HG02571 (cell line): Measurements from ENCODE around the gene TDRD9.

Experiments used
- ATAC-seq: cut with Tn5 transposase; IDR thresholded peaks from one replicate; pipeline ENCODE4 v1.9.1; 2021; ENCODE audit warnings: mild to moderate bottlenecking, moderate library complexity; ENCODE audit not compliant: unreplicated experiment

The TDRD9 gene

DNA sequence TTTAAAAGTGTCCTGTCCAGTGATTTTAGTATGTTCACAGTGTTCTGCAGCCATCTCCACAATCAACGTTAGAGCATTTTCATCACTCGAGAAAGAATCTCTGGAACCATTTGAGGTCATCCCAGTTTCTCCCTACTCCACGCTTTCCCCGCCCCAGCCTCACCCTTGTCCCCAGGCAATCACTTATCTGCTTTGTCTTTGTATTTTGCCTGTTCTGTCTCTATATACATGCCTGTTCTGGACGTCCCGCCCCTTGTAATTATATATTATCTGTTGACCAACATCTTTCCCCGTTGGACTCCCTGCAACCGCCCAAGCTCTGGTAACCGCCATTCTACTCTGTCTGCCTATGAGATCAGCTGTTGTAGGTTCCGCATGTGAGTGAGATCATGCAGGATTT lies 135.7 kb downstream of the TDRD9 start:
- ATAC-seq, result no peak

GRCh38 chr14:104066279-104066678 lies 138.0 kb downstream of the TDRD9 start:
- no peak for ATAC-seq

DNA sequence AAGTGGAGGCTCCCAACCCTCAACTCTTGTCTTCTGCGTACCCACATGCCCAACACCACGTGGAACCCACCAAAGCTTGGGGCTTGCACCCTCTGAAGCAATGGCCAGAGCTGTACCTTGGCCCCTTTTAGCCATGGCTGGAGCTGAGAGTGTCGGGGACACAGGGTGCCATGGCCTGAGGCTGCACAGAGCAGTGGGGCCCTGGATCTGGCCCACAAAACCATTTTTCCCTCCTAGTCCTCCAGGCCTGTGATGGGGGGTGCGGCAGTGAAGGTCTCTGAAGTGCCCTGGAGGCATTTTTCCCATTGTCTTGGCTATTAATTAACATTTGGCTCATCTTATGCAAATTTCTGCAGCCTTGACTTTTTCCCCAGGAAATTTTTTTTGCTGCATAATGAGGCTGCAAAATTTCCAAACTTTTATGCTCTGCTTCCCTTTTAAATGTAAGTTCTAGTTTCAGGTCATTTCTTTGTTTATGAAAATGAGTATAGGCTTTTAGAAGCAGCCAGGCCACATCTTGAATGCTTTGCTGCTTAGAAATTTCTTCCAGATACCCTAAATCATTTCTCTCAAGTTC lies 138.6 kb downstream of the TDRD9 start:
- ATAC-seq, result no peak

- no peak for ATAC-seq
These were observed 141.3 kb downstream of the TDRD9 start for GRCh38 chr14:104069541-104069940.

GRCh38 chr14:104072586-104072985 lies 144.3 kb downstream of the TDRD9 start:
- ATAC-seq, result no peak

DNA sequence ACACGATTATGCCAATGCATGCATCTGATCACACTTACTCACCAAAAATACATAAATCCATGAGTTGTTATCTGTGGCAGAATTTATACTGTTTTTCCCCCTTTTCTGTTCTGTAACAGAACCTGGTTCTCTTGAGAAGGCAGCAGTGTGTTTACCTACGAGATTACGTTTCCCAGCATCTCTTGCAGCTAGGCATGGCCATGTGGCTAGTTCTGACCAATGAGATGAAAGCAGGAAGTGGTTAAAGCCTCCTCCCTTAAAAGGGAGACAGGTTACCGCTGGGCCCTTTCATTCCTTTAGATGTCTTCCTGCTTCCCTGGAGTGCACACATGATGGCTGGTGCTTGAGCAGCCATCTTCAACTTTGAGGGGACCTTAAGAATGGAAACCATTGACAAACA lies 145.5 kb downstream of the TDRD9 start:
- no peak for ATAC-seq

DNA sequence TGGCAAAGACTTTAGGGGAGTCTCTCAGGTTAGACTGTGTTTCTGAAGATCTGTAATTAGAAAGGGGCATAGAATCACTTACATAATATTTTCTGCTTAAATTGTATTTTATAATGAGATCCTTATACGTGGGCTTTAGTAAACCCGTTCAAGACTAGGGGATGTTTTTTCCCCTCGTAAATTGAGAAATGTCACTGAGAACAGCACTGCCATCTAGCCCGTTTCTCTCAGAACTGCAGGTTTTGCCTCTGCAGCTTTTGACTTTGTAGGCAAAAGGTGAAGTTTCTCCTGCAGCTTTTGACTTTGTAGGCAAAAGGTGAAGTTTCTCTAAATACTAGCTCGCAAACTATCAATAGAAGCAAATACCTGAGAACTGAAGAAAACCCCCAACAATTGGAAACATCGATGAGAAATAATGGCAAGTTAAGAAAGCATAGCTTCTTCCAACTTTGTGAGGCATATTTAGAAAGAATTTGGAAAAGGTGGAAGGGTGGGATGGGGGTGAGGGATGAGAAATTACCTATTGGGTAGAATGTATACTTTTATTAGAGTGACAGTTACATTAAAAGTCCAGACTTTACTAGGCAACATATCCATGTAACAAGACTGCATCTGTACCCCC lies 147.4 kb downstream of the TDRD9 start:
- no peak for ATAC-seq

DNA sequence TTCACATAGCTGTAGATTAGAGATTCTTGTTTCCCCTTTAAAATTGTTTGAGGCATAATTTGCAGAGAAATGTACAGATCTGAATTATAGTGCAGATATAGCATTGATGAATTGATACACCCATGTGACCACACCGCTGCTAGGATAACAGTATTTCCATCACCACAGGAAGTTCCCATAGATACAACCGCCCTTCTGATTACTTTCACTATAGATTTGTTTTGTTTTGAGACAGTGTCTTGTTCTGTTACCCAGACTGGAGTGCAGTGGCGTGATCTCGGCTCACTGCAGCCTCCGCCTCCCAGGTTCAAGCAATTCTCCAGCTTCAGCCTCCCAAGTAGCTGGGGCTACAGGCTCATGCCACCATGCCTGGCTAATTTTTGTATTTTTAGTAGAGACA lies 148.5 kb downstream of the TDRD9 start:
- no peak for ATAC-seq

- ATAC-seq, result no peak
These were observed 149.8 kb downstream of the TDRD9 start for GRCh38 chr14:104078031-104078455.

DNA sequence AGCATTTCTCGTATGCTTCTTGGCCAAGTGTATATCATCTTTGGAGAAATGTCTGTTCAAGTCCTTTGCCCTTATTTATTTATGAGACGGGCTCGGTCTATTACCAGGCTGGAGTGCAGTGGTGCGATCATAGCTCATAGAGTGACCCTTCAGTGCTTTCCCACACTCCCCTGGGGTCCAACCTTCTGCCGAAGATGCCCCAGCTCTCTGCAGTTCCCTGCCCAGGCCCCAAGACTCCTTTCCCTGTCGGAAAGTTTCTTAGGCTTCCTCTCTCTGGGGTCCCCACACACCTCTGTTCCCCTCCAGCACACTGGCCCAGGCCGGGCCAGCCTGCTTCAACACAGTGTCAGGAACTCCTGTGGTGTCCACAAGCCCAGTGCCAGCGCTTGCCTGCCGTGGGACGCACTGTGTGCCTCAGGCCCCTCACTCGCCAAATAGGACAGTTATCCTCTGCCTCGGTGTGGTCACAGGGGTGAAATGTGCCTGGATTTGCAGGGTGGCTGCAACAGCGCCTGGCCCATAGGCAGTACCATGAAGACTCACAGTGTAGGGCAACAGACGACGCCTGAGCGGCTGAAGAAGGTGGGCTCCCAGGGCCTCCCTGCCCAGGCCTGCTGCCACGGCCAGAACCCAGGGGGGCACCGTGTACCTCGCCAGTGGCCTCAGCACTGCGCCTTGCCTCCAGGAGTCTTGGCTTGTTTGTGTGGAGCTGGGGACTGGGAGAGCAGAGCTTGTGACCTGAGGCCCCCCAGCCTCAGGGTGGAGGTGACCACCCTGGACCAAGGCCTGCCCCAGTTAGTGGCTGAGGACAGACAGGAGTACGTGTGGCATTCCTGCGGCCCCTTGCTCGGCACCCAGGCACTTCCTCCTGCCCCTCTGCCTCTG lies 152.4 kb downstream of the TDRD9 start:
- ATAC-seq, result no peak

GRCh38 chr14:104081261-104081835 lies 153.1 kb downstream of the TDRD9 start:
- ATAC-seq, result no peak

GRCh38 chr14:104081951-104082464 lies 153.8 kb downstream of the TDRD9 start:
- ATAC-seq, result no peak

DNA sequence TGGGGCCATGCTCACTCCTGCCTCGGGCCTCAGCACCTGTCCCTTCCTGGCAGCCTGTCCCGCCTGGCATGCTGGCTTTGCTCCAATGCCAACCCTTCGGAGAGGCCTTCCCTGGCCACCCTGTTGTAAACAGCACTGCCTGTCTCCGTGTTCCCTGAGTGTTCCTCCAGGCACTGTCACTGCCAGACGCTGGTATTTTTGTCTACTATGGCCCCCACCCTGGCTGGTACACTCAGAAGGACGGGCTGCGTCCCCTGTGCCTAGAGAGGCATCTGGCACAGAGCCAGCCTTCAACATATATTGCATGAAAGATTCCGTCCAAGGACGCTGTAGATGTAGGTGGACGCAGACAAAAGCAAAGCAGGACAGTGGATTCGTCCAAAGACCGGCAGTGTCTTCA lies 154.6 kb downstream of the TDRD9 start:
- no peak for ATAC-seq

GRCh38 chr14:104084251-104085002 lies 156.2 kb downstream of the TDRD9 start:
- ATAC-seq, result no peak

GRCh38 chr14:104085032-104085888 lies 157.0 kb downstream of the TDRD9 start, which contains the start of gene ASPG:
Gene ASPG, plus strand, starts transcription at chr14:104085700. Its CDS starts 71 bp downstream, at chr14:104085771.
- ATAC-seq, result no peak

DNA sequence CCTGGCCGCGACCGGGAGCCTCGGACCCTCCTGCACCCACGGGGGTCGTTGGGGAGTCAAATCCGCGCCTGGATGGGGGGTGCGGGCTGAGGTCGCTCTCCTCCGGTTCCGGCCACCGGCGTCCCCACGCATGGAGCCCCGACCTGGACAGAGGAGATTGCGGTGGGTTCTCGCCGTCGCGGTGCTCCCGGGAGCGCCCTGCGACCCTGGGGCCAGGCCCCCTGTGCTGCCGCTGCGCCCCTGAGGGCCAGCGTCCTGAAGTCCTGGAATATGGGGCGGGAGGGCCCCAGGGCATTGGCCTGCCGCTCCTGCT lies 157.6 kb downstream of the TDRD9 start:
- ATAC-seq, result no peak

DNA sequence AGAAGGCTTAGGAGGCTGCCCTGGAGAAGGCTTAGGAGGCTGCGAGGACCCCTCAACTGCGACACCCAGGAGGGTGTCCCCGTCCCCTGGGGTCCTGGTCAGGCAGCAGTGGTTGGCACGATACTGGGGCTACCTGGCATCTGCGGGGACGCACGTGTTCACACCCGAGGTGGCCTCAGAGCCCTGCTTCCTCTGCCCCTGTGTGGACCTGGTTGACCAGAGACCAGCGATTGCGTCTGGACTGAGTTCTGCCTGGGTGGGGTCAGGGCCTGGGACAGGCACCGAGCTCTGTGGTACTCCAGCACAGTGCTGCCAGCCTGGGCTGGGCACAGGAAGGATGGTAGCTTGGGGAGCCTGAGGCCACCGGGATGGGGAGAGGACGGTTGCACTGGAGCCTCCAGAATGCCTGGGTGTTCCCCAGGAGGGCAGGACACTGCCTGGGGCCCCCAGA lies 158.0 kb downstream of the TDRD9 start:
- no peak for ATAC-seq

GRCh38 chr14:104086661-104087461 lies 158.6 kb downstream of the TDRD9 start:
- no peak for ATAC-seq

GRCh38 chr14:104087505-104087904 lies 159.2 kb downstream of the TDRD9 start:
- ATAC-seq, result no peak
